Activated CD4-positive, alpha-beta T cell treated with anti-CD3 and anti-CD28 coated beads, Interleukin-2, amount 10 ng/mL, durations not matched to agents 24 days and 14 days (primary cell): Measurements from ENCODE around the gene NCBP3. TPM values are rescaled to one million over a fixed set of nuclear protein-coding genes. Genes with fewer than 3 reads are reported as not detected.

Experiments
- DNase-seq: peaks from one replicate; pipeline ENCODE4 v3.0.0; 2022
- H3K27ac Mint-ChIP-seq: one replicate; pipeline ENCODE4 v1.8.0; 2022; ENCODE audit warnings: mild to moderate bottlenecking, mixed read lengths
- H3K27me3 Mint-ChIP-seq: one replicate; pipeline ENCODE4 v1.8.0; 2022; ENCODE audit warnings: mixed read lengths
- H3K36me3 Mint-ChIP-seq: one replicate; pipeline ENCODE4 v1.8.0; 2022; ENCODE audit warnings: low read depth, mild to moderate bottlenecking, mixed read lengths
- H3K4me1 Mint-ChIP-seq: one replicate; pipeline ENCODE4 v1.8.0; 2021; ENCODE audit warnings: mixed read lengths
- H3K4me3 Mint-ChIP-seq: one replicate; pipeline ENCODE4 v1.8.0; 2022; ENCODE audit warnings: mild to moderate bottlenecking, moderate library complexity, mixed read lengths
- H3K9me3 Mint-ChIP-seq: one replicate; pipeline ENCODE4 v1.8.0; 2021; ENCODE audit warnings: mixed read lengths
- intact Hi-C: fragments of 100-400 bp; cut with micrococcal nuclease; formaldehyde crosslinking; loops from one replicate; pipeline ENCODE4 v1.15.1; 2023
- total RNA-seq: library from RNA; stranded (reverse); gene quantifications from 2 replicates; pipeline ENCODE4 v1.2.3, GENCODE V29; 2022

NCBP3 gene
- 45.9 and 52.1 TPM in 2 replicates for total RNA-seq

GRCh38 chr17:3845621-3846436, at the start of gene NCBP3:
NCBP3 (minus strand) TSS chr17:3846246; CDS start chr17:3846223, 23 bp downstream.
- peaks cover 17% of the 10 kb centered on the region for H3K27me3 Mint-ChIP-seq
- intact Hi-C loops: loop anchor here (1.0 to 5.0 kb wide), 3 partner anchors 109 to 297 kb away; partner anchors contain the start of genes ATP2A3, CYB5D2 and ZZEF1
- peak within 1 kb of the TSS; percentile 94 for H3K27ac Mint-ChIP-seq
- no peaks in the 10 kb centered on the region for H3K9me3 Mint-ChIP-seq
- peak; percentile 98 for DNase-seq
- peaks cover 14% of the 10 kb centered on the region for H3K36me3 Mint-ChIP-seq
- H3K4me3 Mint-ChIP-seq: peak within 1 kb of the TSS; percentile 97
- H3K4me1 Mint-ChIP-seq: peaks cover 22% of the 10 kb centered on the region

GRCh38 chr17:3895354-3895753, 49.3 kb upstream of the NCBP3 start:
- H3K27ac Mint-ChIP-seq: no peak overlapping the region
- intact Hi-C loops: no loop called here
- H3K36me3 Mint-ChIP-seq: peaks cover 3% of the 10 kb centered on the region
- no peak overlapping the region for H3K4me3 Mint-ChIP-seq
- H3K27me3 Mint-ChIP-seq: peaks cover 10% of the 10 kb centered on the region
- DNase-seq: no peak
- no peaks in the 10 kb centered on the region for H3K9me3 Mint-ChIP-seq
- peaks cover 22% of the 10 kb centered on the region for H3K4me1 Mint-ChIP-seq

GRCh38 chr17:3894911-3895343, 48.9 kb upstream of the NCBP3 start:
- Mint-ChIP-seq H3K4me1 (peaks cover 24% of the 10 kb centered on the region), H3K27ac (no peak overlapping the region)

GRCh38 chr17:3894188-3894587, 48.1 kb upstream of the NCBP3 start:
- Mint-ChIP-seq H3K27me3 (peaks cover 10% of the 10 kb centered on the region), H3K9me3 (no peaks in the 10 kb centered on the region), H3K36me3 (peaks cover 3% of the 10 kb centered on the region), H3K4me3 (peak overlapping the region; percentile 86), H3K27ac (peak overlapping the region; percentile 84), H3K4me1 (peaks cover 24% of the 10 kb centered on the region)
- no peak for DNase-seq
- intact Hi-C loops: no loop called here

More at GRCh38 chr17:3894911-3895343, 48.9 kb upstream of the NCBP3 start:
- DNase-seq: no peak
- intact Hi-C loops: no loop called here
- Mint-ChIP-seq H3K9me3 (no peaks in the 10 kb centered on the region), H3K4me3 (no peak overlapping the region), H3K36me3 (peaks cover 3% of the 10 kb centered on the region), H3K27me3 (peaks cover 10% of the 10 kb centered on the region)

GRCh38 chr17:3893720-3894116, 47.7 kb upstream of the NCBP3 start:
- Mint-ChIP-seq H3K36me3 (peaks cover 3% of the 10 kb centered on the region), H3K4me1 (peaks cover 24% of the 10 kb centered on the region), H3K27me3 (peaks cover 10% of the 10 kb centered on the region), H3K4me3 (peak overlapping the region; percentile 86), H3K27ac (peak overlapping the region; percentile 84), H3K9me3 (no peaks in the 10 kb centered on the region)
- intact Hi-C loops: loop anchor here (1.0 to 2.0 kb wide), 3 partner anchors 17 to 250 kb away; partner anchors contain the start of genes ATP2A3, CYB5D2 and ZZEF1
- no peak for DNase-seq

- DNase-seq: peak; percentile 98
- intact Hi-C loops: loop anchor here (1.0 to 2.0 kb wide), 3 partner anchors 18 to 250 kb away; partner anchors contain the start of genes ATP2A3, CYB5D2 and ZZEF1
These were observed 47.1 kb upstream of the NCBP3 start, which contains the start of gene CAMKK1 for GRCh38 chr17:3893003-3893719. CAMKK1 (minus strand) TSS chr17:3893053; CDS start chr17:3885687, 7,366 bp downstream.

GRCh38 chr17:3892095-3892998, 46.3 kb upstream of the NCBP3 start:
- Mint-ChIP-seq H3K27me3 (peaks cover 7% of the 10 kb centered on the region), H3K36me3 (peaks cover 3% of the 10 kb centered on the region), H3K4me3 (peak overlapping the region; percentile 78), H3K4me1 (peaks cover 28% of the 10 kb centered on the region), H3K27ac (peak overlapping the region; percentile 75), H3K9me3 (no peaks in the 10 kb centered on the region)
- intact Hi-C loops: loop anchor here (2.0 kb wide), 2 partner anchors 18 to 72 kb away; partner anchors contain the start of gene ATP2A3
- DNase-seq: peak; percentile 93

More at GRCh38 chr17:3893003-3893719, 47.1 kb upstream of the NCBP3 start, which contains the start of gene CAMKK1:
- Mint-ChIP-seq H3K9me3 (no peaks in the 10 kb centered on the region), H3K27ac (peak within 1 kb of the TSS; percentile 84), H3K36me3 (peaks cover 3% of the 10 kb centered on the region), H3K4me1 (peaks cover 24% of the 10 kb centered on the region), H3K4me3 (peak within 1 kb of the TSS; percentile 86), H3K27me3 (peaks cover 7% of the 10 kb centered on the region)

- DNase-seq: no peak
- H3K9me3 Mint-ChIP-seq: no peaks in the 10 kb centered on the region
- H3K36me3 Mint-ChIP-seq: peaks cover 3% of the 10 kb centered on the region
- H3K4me3 Mint-ChIP-seq: peak overlapping the region; percentile 78
- H3K4me1 Mint-ChIP-seq: peaks cover 35% of the 10 kb centered on the region
- peak overlapping the region; percentile 75 for H3K27ac Mint-ChIP-seq
- peaks cover 7% of the 10 kb centered on the region for H3K27me3 Mint-ChIP-seq
- intact Hi-C loops: loop anchor here (2.0 kb wide), 2 partner anchors 19 to 73 kb away; partner anchors contain the start of gene ATP2A3
These were observed 45.6 kb upstream of the NCBP3 start for GRCh38 chr17:3891626-3892094.

- intact Hi-C loops: no loop called here
- no peak overlapping the region for H3K27ac Mint-ChIP-seq
- no peak for DNase-seq
- peaks cover 3% of the 10 kb centered on the region for H3K36me3 Mint-ChIP-seq
- H3K27me3 Mint-ChIP-seq: peaks cover 7% of the 10 kb centered on the region
- peaks cover 40% of the 10 kb centered on the region for H3K4me1 Mint-ChIP-seq
- H3K4me3 Mint-ChIP-seq: peak overlapping the region; percentile 78
- no peaks in the 10 kb centered on the region for H3K9me3 Mint-ChIP-seq
These were observed 44.8 kb upstream of the NCBP3 start for GRCh38 chr17:3890878-3891219.

GRCh38 chr17:3890082-3890877, 44.2 kb upstream of the NCBP3 start:
- Mint-ChIP-seq H3K9me3 (no peaks in the 10 kb centered on the region), H3K4me1 (peaks cover 40% of the 10 kb centered on the region), H3K36me3 (peaks cover 3% of the 10 kb centered on the region), H3K27ac (peak overlapping the region; percentile 1), H3K27me3 (peaks cover 7% of the 10 kb centered on the region), H3K4me3 (no peak overlapping the region)
- intact Hi-C loops: no loop called here
- no peak for DNase-seq

- Mint-ChIP-seq H3K4me1 (peaks cover 40% of the 10 kb centered on the region), H3K36me3 (peaks cover 3% of the 10 kb centered on the region), H3K27ac (no peak overlapping the region), H3K4me3 (no peak overlapping the region), H3K27me3 (peaks cover 7% of the 10 kb centered on the region), H3K9me3 (no peaks in the 10 kb centered on the region)
- no peak for DNase-seq
- intact Hi-C loops: no loop called here
These were observed 43.4 kb upstream of the NCBP3 start for GRCh38 chr17:3889325-3890012.
